ENCODE data around the gene NFATC2. TPM values are rescaled to one million over a fixed set of nuclear protein-coding genes. Genes with fewer than 3 reads are reported as not detected.

Gene NFATC2
- total and polyA plus RNA-seq, 2 experiments from 2014 or later, result 4.9 to 8.3 TPM

- no peak for DNase-seq (ENCODE audit: low spot score)
- Histone ChIP-seq H3K4me2 (no peak overlapping the region), H3K9me2 (replicated peaks; ENCODE audit: insufficient read depth) (no peaks in the 10 kb centered on the region), H3K27ac (no peak overlapping the region), H3K4me1 (ENCODE audit: insufficient read depth) (no peaks in the 10 kb centered on the region), H3K36me3 (replicated peaks; ENCODE audit: insufficient read depth, low read depth) (no peaks in the 10 kb centered on the region), H3K79me2 (no peaks in the 10 kb centered on the region), H3K4me3 (no peak overlapping the region), H2AFZ (no peak overlapping the region), H3K9me3 (ENCODE audit: low read depth) (no peaks in the 10 kb centered on the region), H4K20me1 (ENCODE audit: insufficient read depth, poor library complexity, severe bottlenecking) (no peaks in the 10 kb centered on the region), H3K27me3 (no peaks in the 10 kb centered on the region)
- 92% methylated on average over 4 of the region's 4 CpGs for WGBS (ENCODE audit: low lambda C conversion rate, missing lambda C conversion rate)
- TF ChIP-seq CTCF (IDR thresholded peaks at IDR 0.05; ENCODE audit: poor library complexity), result no peak
- no peak for TF ChIP-seq EZH2 (IDR thresholded peaks at IDR 0.05; ENCODE audit: borderline replicate concordance)
- no peak for TF ChIP-seq EZH2phosphoT487 (IDR thresholded peaks at IDR 0.05; ENCODE audit: low read depth, severe bottlenecking, unreplicated experiment)
Observed at GRCh38 chr20:51473256-51473655, 69.3 kb downstream of the NFATC2 start.

DNA sequence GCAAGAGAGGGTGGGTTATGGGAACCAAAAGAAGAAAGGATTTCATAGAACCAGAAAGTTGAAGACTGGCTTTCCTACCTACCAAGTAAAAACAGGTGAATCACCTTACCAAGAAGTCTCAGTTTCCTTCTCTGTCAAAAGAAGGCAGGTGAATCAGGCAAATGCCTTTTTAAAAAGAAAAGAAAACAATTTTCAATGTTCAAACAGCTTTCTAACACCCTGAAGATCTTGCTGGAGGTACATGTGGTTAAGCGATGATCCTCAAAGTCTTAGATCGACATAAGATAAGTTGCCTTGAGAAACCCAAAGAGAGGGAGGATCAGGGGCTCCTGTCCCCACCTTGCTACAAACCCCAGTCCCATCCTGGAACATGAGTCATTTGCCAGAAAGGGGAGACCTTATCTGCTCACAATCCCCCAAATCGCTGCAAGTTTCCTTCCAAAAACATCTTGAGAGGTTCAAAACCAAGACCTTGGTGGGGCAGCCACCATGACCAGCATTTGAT is 71.6 kb downstream of the NFATC2 start:
- DNase-seq (ENCODE audit: low spot score), result no peak
- no peak overlapping the region for H3K4me3 ChIP-seq
- H3K27me3 ChIP-seq, result no peaks in the 10 kb centered on the region
- H3K79me2 ChIP-seq, result no peaks in the 10 kb centered on the region
- no peaks in the 10 kb centered on the region for H4K20me1 ChIP-seq (ENCODE audit: insufficient read depth, poor library complexity, severe bottlenecking)
- TF ChIP-seq EZH2phosphoT487 (IDR thresholded peaks at IDR 0.05; ENCODE audit: low read depth, severe bottlenecking, unreplicated experiment) (no peak), CTCF (IDR thresholded peaks at IDR 0.05; ENCODE audit: poor library complexity) (no peak), EZH2 (IDR thresholded peaks at IDR 0.05; ENCODE audit: borderline replicate concordance) (no peak)
- H3K4me1 ChIP-seq (ENCODE audit: insufficient read depth), result no peaks in the 10 kb centered on the region
- H3K9me3 ChIP-seq (ENCODE audit: low read depth), result no peaks in the 10 kb centered on the region
- H3K4me2 ChIP-seq, result no peak overlapping the region
- H3K36me3 ChIP-seq (replicated peaks; ENCODE audit: insufficient read depth, low read depth), result no peaks in the 10 kb centered on the region
- no peak overlapping the region for H2AFZ ChIP-seq
- no peak overlapping the region for H3K27ac ChIP-seq
- WGBS (ENCODE audit: low lambda C conversion rate, missing lambda C conversion rate), result 95% methylated on average over 3 of the region's 3 CpGs
- H3K9me2 ChIP-seq (replicated peaks; ENCODE audit: insufficient read depth), result no peaks in the 10 kb centered on the region

- Histone ChIP-seq H4K20me1 (ENCODE audit: insufficient read depth, poor library complexity, severe bottlenecking) (no peaks in the 10 kb centered on the region), H3K9me2 (replicated peaks; ENCODE audit: insufficient read depth) (no peaks in the 10 kb centered on the region), H3K36me3 (replicated peaks; ENCODE audit: insufficient read depth, low read depth) (no peaks in the 10 kb centered on the region), H3K79me2 (no peaks in the 10 kb centered on the region), H3K9me3 (ENCODE audit: low read depth) (no peaks in the 10 kb centered on the region), H3K4me2 (no peak overlapping the region), H3K27me3 (no peaks in the 10 kb centered on the region), H2AFZ (no peak overlapping the region), H3K4me1 (ENCODE audit: insufficient read depth) (no peaks in the 10 kb centered on the region), H3K4me3 (no peak overlapping the region), H3K27ac (no peak overlapping the region)
- 75% methylated on average over 5 of the region's 5 CpGs for WGBS (ENCODE audit: low lambda C conversion rate, missing lambda C conversion rate)
- no peak for TF ChIP-seq EZH2phosphoT487 (IDR thresholded peaks at IDR 0.05; ENCODE audit: low read depth, severe bottlenecking, unreplicated experiment)
- TF ChIP-seq EZH2 (IDR thresholded peaks at IDR 0.05; ENCODE audit: borderline replicate concordance), result no peak
- no peak for TF ChIP-seq CTCF (IDR thresholded peaks at IDR 0.05; ENCODE audit: poor library complexity)
- DNase-seq (ENCODE audit: low spot score), result no peak
Observed at GRCh38 chr20:51470499-51470820, 72.1 kb downstream of the NFATC2 start.
